Endothelial cell of umbilical vein (primary cell): ENCODE data around the gene DNHD1. TPM values are rescaled to one million over a fixed set of nuclear protein-coding genes. Genes with fewer than 3 reads are reported as not detected.

Source experiments
- BruUV-seq: library from RNA; stranded (reverse); fragments of 400-500 nt; replicated peaks from 2 replicates; lab custom pipeline; 2021; lab: Mats Ljungman, UMichigan
- CTCF ChIA-PET: fragments of 300-600, 350-600 bp; sonication (Branson Sonifier 250); formaldehyde crosslinking; loops from one replicate; lab custom pipeline; 2021; ENCODE audit warnings: antibody characterized with exemption, inconsistent platforms; lab: Charles Lee
- POLR2A ChIA-PET: fragments of 300-600, 350-600 bp; sonication (Branson Sonifier 250); formaldehyde crosslinking; loops from one replicate; lab custom pipeline; 2021; ENCODE audit warnings: antibody characterized with exemption, inconsistent platforms; lab: Charles Lee
- DNase-seq: peaks from one replicate; pipeline ENCODE4 v3.0.0-alpha.2; 2011; ENCODE audit warnings: low read depth, low spot score
- FAIRE-seq: peaks from 2 replicates; lab custom pipeline; 2011; peaks lifted over from hg19 to GRCh38; lab: Jason Lieb, UNC
- H2AFZ ChIP-seq: 2 replicates; pipeline ENCODE4 v1.6.0; 2012; ENCODE audit warnings: low read depth, low read length, control low read depth, inconsistent platforms
- H3K27ac ChIP-seq: 2 replicates; pipeline ENCODE4 v1.5.1; 2011; ENCODE audit warnings: low read depth, mild to moderate bottlenecking, control low read depth, low read length, moderate library complexity; ENCODE audit not compliant: insufficient read depth
- H3K27me3 ChIP-seq, 2 experiments: 2 replicates each; pipeline versions ENCODE4 v1.6.0 to v1.6.1; 2011; ENCODE audit warnings: low read length in 2 of 2, mixed read lengths in 1 of 2; ENCODE audit not compliant: control insufficient read depth in 2 of 2, insufficient read depth in 2 of 2
- H3K36me3 ChIP-seq, 2 experiments: 2 replicates in 1 of 2; 3 replicates in 1 of 2; pipeline ENCODE4 v1.5.1; 2011; ENCODE audit warnings: low read length in 2 of 2, mild to moderate bottlenecking in 1 of 2, moderate library complexity in 1 of 2; ENCODE audit not compliant: control insufficient read depth in 2 of 2, insufficient read depth in 2 of 2; ENCODE audit errors: extremely low read depth in 1 of 2
- H3K4me1 ChIP-seq: 3 replicates; pipeline ENCODE4 v1.5.1; 2011; ENCODE audit warnings: mild to moderate bottlenecking, low read length; ENCODE audit not compliant: control insufficient read depth, insufficient read depth; ENCODE audit errors: extremely low read depth
- H3K4me2 ChIP-seq: 2 replicates; pipeline ENCODE4 v1.6.1; 2011; ENCODE audit warnings: low read length, control low read depth, mixed read lengths; ENCODE audit not compliant: insufficient read depth
- H3K4me3 ChIP-seq, 3 experiments: fragments of 200-600 bp in 1 of 3; sonication (generic), shearing (Covaris generic) in 1 of 3; replicated peaks in 1 of 3; 2 replicates each; pipeline ENCODE4 v1.5.1; 2011 to 2016; ENCODE audit warnings: control low read depth in 3 of 3, low read length in 3 of 3, mild to moderate bottlenecking in 2 of 3, inconsistent platforms in 1 of 3, low read depth in 1 of 3, moderate library complexity in 1 of 3; ENCODE audit not compliant: insufficient read depth in 1 of 3
- H3K79me2 ChIP-seq: 2 replicates; pipeline ENCODE4 v1.6.0; 2012; ENCODE audit warnings: low read length, inconsistent platforms; ENCODE audit not compliant: control insufficient read depth, insufficient read depth
- H3K9ac ChIP-seq: replicated peaks from 2 replicates; pipeline ENCODE3; 2011; ENCODE audit warnings: low read length, control low read depth; ENCODE audit not compliant: insufficient read depth; ENCODE audit errors: extremely low read depth
- H3K9me1 ChIP-seq: replicated peaks from 3 replicates; pipeline ENCODE4 v1.6.0; 2011; ENCODE audit warnings: mild to moderate bottlenecking, low read length; ENCODE audit not compliant: control insufficient read depth, insufficient read depth; ENCODE audit errors: extremely low read depth
- H3K9me3 ChIP-seq: replicated peaks from 2 replicates; pipeline ENCODE4 v1.5.1; 2012; ENCODE audit warnings: low read length, inconsistent platforms; ENCODE audit not compliant: control insufficient read depth, insufficient read depth
- H4K20me1 ChIP-seq: replicated peaks from 2 replicates; pipeline ENCODE3; 2011; ENCODE audit warnings: mild to moderate bottlenecking, low read length; ENCODE audit not compliant: control insufficient read depth, insufficient read depth; ENCODE audit errors: extremely low read depth
- EZH2 ChIP-seq: IDR thresholded peaks from 2 replicates; pipeline ENCODE4 v1.6.1; 2012; ENCODE audit warnings: borderline replicate concordance, low read depth, mild to moderate bottlenecking, moderate library complexity, low read length, inconsistent platforms; ENCODE audit not compliant: severe bottlenecking
- FOS ChIP-seq: IDR thresholded peaks from 2 replicates; pipeline ENCODE4 v1.6.1; 2011; ENCODE audit warnings: mild to moderate bottlenecking, low read length, moderate library complexity, borderline replicate concordance; ENCODE audit not compliant: insufficient read depth
- GATA2 ChIP-seq: IDR thresholded peaks from 2 replicates; pipeline ENCODE4 v1.7.0; 2011; ENCODE audit warnings: low read depth, mild to moderate bottlenecking, moderate library complexity, mixed read lengths, low read length; ENCODE audit not compliant: insufficient read length, insufficient read depth
- JUN ChIP-seq: IDR thresholded peaks from 2 replicates; pipeline ENCODE4 v1.6.1; 2011; ENCODE audit warnings: borderline replicate concordance, low read depth; ENCODE audit not compliant: insufficient read length, insufficient read depth
- MYC ChIP-seq: IDR thresholded peaks from one replicate; pipeline ENCODE4 v1.6.1; 2011; ENCODE audit warnings: mild to moderate bottlenecking, low read depth, low read length
- POLR2A ChIP-seq: IDR thresholded peaks from 2 replicates; pipeline ENCODE4 v1.6.1; 2012; ENCODE audit warnings: low read depth, mild to moderate bottlenecking, control low read depth, low read length
- POLR2AphosphoS5 ChIP-seq: IDR thresholded peaks from 2 replicates; pipeline ENCODE4 v1.6.1; 2012; ENCODE audit warnings: low read depth, mild to moderate bottlenecking, control low read depth, low read length, moderate library complexity; ENCODE audit not compliant: insufficient read depth
- dilution Hi-C: fragments of 300-500 bp; cut with MboI; formaldehyde crosslinking; loops from one replicate; pipeline ENCODE4 v1.15.0; 2019; ENCODE audit warnings: low sequenced_read_pairs; ENCODE audit not compliant: extremely low pct_ligation_motif_present
- intact Hi-C: fragments of 100-400 bp; cut with micrococcal nuclease; formaldehyde crosslinking; loops from one replicate; pipeline ENCODE4 v1.10.0; 2022
- polyA plus RNA-seq, 4 experiments: library from polyadenylated mRNA; depleted of rRNA in 3 of 4; stranded (reverse) in 3 of 4; unstranded in 1 of 4; fragments of >200 nt; gene quantifications; 2 replicates each; pipeline versions ENCODE4 v1.2.1 to v1.2.3, GENCODE V29; 2011 to 2012; ENCODE audit warnings: missing spikeins in 1 of 4
- total RNA-seq: library from RNA; stranded (reverse); gene quantifications from 2 replicates; pipeline ENCODE4 v1.2.3, GENCODE V29; 2021
- TF ChIP-seq, protein P1 (sequence below), 2 donors: IDR thresholded peaks; 1 replicate in 1 of 2; 2 replicates in 1 of 2; pipeline ENCODE4 v1.5.1; 2011; ENCODE audit warnings: low read length in 2 of 2, mild to moderate bottlenecking in 2 of 2, moderate library complexity in 2 of 2, control low read depth in 1 of 2, inconsistent platforms in 1 of 2, low read depth in 1 of 2; ENCODE audit not compliant: insufficient read depth in 1 of 2; ENCODE audit errors: extremely low read depth in 1 of 2
- TF ChIP-seq, protein P2 (sequence below): IDR thresholded peaks from 2 replicates; pipeline ENCODE4 v1.6.1; 2011; ENCODE audit not compliant: insufficient read depth, insufficient read length

DNHD1 gene
- total and polyA plus RNA-seq, 2 donors (not counting 3 experiments of a cell fraction or from before 2014, with no cell fraction given), result 3.7 to 8.6 TPM

DNA sequence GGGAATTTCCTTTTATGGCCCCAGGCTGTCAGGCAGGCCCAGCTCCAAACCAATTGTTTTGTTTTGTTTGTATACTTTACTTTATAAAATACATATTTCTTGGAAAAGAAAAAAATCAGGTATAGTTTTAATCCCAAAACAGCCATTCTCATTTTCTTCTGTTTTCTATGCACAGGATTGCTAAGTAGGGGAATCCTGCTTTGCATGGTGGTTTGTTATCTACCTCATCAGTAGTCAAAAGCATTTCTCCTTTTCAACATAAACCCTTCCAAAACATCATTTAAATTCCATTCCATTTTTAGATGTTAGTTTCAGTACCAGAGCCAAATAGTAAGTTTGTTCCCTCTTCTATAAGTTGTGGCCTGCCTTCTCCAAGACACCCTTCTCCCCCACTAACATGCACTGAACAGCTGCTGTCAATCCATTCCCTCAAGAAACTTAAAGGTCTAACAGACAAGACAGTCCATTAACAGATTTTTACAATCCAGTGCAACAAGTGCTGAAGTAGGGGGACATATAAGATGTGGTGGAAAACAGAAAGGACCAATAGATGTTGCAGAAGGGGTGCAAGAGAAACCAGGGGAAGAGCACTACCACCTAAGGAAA is 110.2 kb downstream of the DNHD1 start:
- Histone ChIP-seq H3K36me3 (peaks cover 29 to 31% of the 10 kb centered on the region in 2 experiments), H3K4me2 (peak overlapping the region; percentile 37), H3K79me2 (peaks cover 77% of the 10 kb centered on the region), H3K9ac (no peak overlapping the region), H3K27me3 (no peaks in the 10 kb centered on the region), H3K9me1 (no peaks in the 10 kb centered on the region), H3K27ac (peak overlapping the region; percentile 34), H3K4me3 (no peak overlapping the region), H4K20me1 (no peaks in the 10 kb centered on the region), H2AFZ (no peak overlapping the region), H3K4me1 (peaks cover 59% of the 10 kb centered on the region), H3K9me3 (no peaks in the 10 kb centered on the region)
- POLR2A ChIA-PET, result interaction anchor here (1.3 to 1.5 kb wide), 3 partner anchors 12 to 76 kb away, joined by 5 to 7 read pairs (median 6); partner anchors contain the start of genes MRPL17 and TPP1
- FAIRE-seq (no peak), DNase-seq (no peak)
- CTCF ChIA-PET, result interaction anchor here (0.8 to 7.7 kb wide), 12 partner anchors 11 to 164 kb away, joined by 3 to 122 read pairs (median 5); partner anchors contain the start of genes MRPL17 and TPP1
- intact Hi-C loops, result loop anchor here (2.0 kb wide), 1 partner anchor 228 kb away; no protein-coding TSS in a partner anchor
- no peak for TF ChIP-seq POLR2A
- TF ChIP-seq GATA2, result peak; percentile 28
- TF ChIP-seq, protein P1, sequence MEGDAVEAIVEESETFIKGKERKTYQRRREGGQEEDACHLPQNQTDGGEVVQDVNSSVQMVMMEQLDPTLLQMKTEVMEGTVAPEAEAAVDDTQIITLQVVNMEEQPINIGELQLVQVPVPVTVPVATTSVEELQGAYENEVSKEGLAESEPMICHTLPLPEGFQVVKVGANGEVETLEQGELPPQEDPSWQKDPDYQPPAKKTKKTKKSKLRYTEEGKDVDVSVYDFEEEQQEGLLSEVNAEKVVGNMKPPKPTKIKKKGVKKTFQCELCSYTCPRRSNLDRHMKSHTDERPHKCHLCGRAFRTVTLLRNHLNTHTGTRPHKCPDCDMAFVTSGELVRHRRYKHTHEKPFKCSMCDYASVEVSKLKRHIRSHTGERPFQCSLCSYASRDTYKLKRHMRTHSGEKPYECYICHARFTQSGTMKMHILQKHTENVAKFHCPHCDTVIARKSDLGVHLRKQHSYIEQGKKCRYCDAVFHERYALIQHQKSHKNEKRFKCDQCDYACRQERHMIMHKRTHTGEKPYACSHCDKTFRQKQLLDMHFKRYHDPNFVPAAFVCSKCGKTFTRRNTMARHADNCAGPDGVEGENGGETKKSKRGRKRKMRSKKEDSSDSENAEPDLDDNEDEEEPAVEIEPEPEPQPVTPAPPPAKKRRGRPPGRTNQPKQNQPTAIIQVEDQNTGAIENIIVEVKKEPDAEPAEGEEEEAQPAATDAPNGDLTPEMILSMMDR (IDR thresholded peaks at IDR 0.05; ENCODE audit: extremely low read depth in 1 of 2, insufficient read depth in 1 of 2, low read depth in 1 of 2, low read length in 2 of 2), result no peak
- BruUV-seq, result no TSS peak
- dilution Hi-C loops, result no loop called here

DNA sequence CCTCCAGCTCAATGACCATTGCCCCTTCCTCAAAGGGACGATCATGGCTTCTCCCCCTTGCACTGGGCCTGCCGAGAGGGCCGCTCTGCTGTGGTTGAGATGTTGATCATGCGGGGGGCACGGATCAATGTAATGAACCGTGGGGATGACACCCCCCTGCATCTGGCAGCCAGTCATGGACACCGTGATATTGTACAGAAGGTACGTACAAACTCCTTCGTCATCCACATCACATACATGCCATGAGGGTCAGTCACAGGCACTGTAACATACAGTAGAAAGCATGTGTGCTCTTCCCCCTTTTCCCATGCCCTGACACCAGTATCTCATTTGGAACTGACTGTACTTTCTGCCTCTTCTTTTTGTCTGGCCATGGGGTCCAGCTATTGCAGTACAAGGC is 110.9 kb downstream of the DNHD1 start:
- peaks cover 62% of the 10 kb centered on the region for H3K4me1 ChIP-seq
- CTCF ChIA-PET, result interaction anchor here (0.9 to 7.7 kb wide), 6 partner anchors 10 to 88 kb away, joined by 3 to 122 read pairs (median 6); partner anchors contain the start of gene MRPL17
- H3K79me2 ChIP-seq, result peaks cover 70% of the 10 kb centered on the region
- H3K27me3 ChIP-seq, result no peaks in the 10 kb centered on the region
- H3K36me3 ChIP-seq, result peaks cover 29 to 31% of the 10 kb centered on the region in 2 experiments
- no peak overlapping the region for H3K4me3 ChIP-seq
- intact Hi-C loops (no loop called here), dilution Hi-C loops (no loop called here)
- no TSS peak for BruUV-seq
- H2AFZ ChIP-seq, result no peak overlapping the region
- H3K27ac ChIP-seq, result peak overlapping the region; percentile 17
- TF ChIP-seq, protein P1 (IDR thresholded peaks at IDR 0.05; ENCODE audit: extremely low read depth in 1 of 2, insufficient read depth in 1 of 2, low read depth in 1 of 2, low read length in 2 of 2), result no peak
- TF ChIP-seq FOS (no peak), POLR2A (no peak), MYC (no peak), GATA2 (no peak), POLR2AphosphoS5 (no peak), JUN (no peak), EZH2 (no peak)
- TF ChIP-seq, protein P2, sequence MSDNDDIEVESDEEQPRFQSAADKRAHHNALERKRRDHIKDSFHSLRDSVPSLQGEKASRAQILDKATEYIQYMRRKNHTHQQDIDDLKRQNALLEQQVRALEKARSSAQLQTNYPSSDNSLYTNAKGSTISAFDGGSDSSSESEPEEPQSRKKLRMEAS, result no peak
- FAIRE-seq (no peak), DNase-seq (no peak)
- H3K9ac ChIP-seq, result no peak overlapping the region
- H3K9me3 ChIP-seq, result no peaks in the 10 kb centered on the region
- POLR2A ChIA-PET, result interaction anchor here (1.4 to 1.5 kb wide), 2 partner anchors 11 to 75 kb away, joined by 6 to 7 read pairs; partner anchors contain the start of genes MRPL17 and TPP1
- H3K4me2 ChIP-seq, result no peak overlapping the region
- H4K20me1 ChIP-seq, result no peaks in the 10 kb centered on the region
- no peaks in the 10 kb centered on the region for H3K9me1 ChIP-seq
